ENCODE measurements around the gene GALNT17.

The GALNT17 gene

DNA sequence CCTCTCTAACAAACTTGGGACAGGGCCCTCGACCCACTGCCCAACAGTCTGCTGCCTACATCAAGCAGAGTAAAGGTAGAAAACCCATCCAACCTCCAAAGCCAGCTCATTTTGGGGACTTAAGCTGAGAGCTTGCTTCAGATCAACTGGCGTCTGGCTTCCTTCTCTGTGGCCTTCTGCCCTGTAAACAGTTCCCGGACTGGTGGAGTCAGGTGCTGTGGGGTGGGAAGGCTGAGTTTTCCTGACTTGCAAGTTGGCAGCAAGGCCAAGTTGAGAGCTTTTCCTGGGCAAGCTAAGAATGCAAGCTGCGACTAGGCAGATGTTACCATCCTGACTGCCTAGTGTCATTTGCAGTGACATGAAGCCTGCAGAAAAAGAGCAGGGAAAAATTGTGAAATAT lies 3.7 kb downstream of the GALNT17 start:
- no peak for TF ChIP-seq SUZ12 (IDR thresholded peaks at IDR 0.05; ENCODE audit: extremely low read depth, insufficient read depth, insufficient read length)
- no peak for TF ChIP-seq YY1 (IDR thresholded peaks at IDR 0.05; ENCODE audit: insufficient read depth, insufficient read length)
- TF ChIP-seq ZNF274 (IDR thresholded peaks at IDR 0.05; ENCODE audit: low read depth, low read length), result no peak
- Histone ChIP-seq H3K9ac (ENCODE audit: insufficient read length, low read depth) (no peak overlapping the region), H3K9me3 (ENCODE audit: insufficient read depth, low read length) (no peaks in the 10 kb centered on the region), H3K27me3 (ENCODE audit: insufficient read depth, insufficient read length) (peaks cover 14% of the 10 kb centered on the region), H3K36me3 (ENCODE audit: insufficient read depth, insufficient read length, low read length) (peaks cover 5% of the 10 kb centered on the region), H3K4me3 (ENCODE audit: insufficient read length, low read depth) (no peak overlapping the region), H3K4me1 (ENCODE audit: insufficient read depth, insufficient read length) (no peaks in the 10 kb centered on the region)
- DNase-seq (ENCODE audit: low read depth, low spot score), result no peak

DNA sequence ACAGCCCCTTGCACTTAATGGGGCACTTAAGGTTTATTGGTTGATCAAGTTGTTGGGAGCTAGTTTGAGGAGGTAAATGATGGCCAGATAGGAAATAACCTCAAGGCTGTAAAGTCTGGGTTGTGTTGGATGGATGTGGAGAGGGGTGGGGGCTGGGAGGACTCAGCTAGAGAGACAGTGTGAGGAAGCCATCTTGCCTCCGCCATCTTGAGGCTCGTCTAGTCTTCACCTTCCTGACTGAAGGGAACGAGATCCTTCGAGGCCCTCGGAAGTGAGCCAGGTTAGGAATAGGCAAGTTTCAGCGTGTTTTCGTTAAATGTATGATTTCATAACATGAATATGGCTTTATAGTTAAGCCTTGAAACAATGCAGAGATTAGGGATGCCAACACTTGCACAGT lies 5.5 kb downstream of the GALNT17 start:
- Histone ChIP-seq H3K4me3 (ENCODE audit: insufficient read length, low read depth) (no peak overlapping the region), H3K27me3 (ENCODE audit: insufficient read depth, insufficient read length) (peaks cover 11% of the 10 kb centered on the region), H3K4me1 (ENCODE audit: insufficient read depth, insufficient read length) (no peaks in the 10 kb centered on the region), H3K9me3 (ENCODE audit: insufficient read depth, low read length) (no peaks in the 10 kb centered on the region), H3K36me3 (ENCODE audit: insufficient read depth, insufficient read length, low read length) (peaks cover 5% of the 10 kb centered on the region), H3K9ac (ENCODE audit: insufficient read length, low read depth) (no peak overlapping the region)
- TF ChIP-seq SUZ12 (IDR thresholded peaks at IDR 0.05; ENCODE audit: extremely low read depth, insufficient read depth, insufficient read length), result no peak
- TF ChIP-seq ZNF274 (IDR thresholded peaks at IDR 0.05; ENCODE audit: low read depth, low read length), result no peak
- no peak for DNase-seq (ENCODE audit: low read depth, low spot score)

DNA sequence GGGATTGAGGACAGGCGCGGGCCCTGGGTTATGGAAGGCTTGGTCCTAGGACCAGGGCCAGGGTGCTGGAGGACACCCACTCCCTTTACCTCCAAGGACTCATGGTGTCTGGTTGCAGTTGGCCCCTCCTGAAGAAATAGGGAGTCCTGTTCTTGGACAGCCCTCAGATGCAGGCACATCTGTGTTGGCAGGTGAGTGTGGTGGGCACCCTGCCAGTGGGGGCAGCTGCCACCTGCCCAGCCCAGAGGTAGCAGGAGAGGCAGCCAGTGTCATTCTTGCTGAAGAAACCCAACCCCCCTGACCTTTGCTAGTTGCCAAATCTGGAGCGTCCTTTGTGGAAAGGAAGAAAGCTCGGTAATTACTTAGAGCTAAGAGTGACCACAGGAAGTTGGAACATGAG lies 8.3 kb downstream of the GALNT17 start:
- no peak for TF ChIP-seq ZNF274 (IDR thresholded peaks at IDR 0.05; ENCODE audit: low read depth, low read length)
- TF ChIP-seq YY1 (IDR thresholded peaks at IDR 0.05; ENCODE audit: insufficient read depth, insufficient read length), result no peak
- no peak for TF ChIP-seq SUZ12 (IDR thresholded peaks at IDR 0.05; ENCODE audit: extremely low read depth, insufficient read depth, insufficient read length)
- Histone ChIP-seq H3K4me3 (ENCODE audit: insufficient read length, low read depth) (no peak overlapping the region), H3K27me3 (ENCODE audit: insufficient read depth, insufficient read length) (no peaks in the 10 kb centered on the region), H3K9ac (ENCODE audit: insufficient read length, low read depth) (no peak overlapping the region), H3K4me1 (ENCODE audit: insufficient read depth, insufficient read length) (no peaks in the 10 kb centered on the region), H3K36me3 (ENCODE audit: insufficient read depth, insufficient read length, low read length) (peaks cover 4% of the 10 kb centered on the region), H3K9me3 (ENCODE audit: insufficient read depth, low read length) (no peaks in the 10 kb centered on the region)
- no peak for DNase-seq (ENCODE audit: low read depth, low spot score)

DNA sequence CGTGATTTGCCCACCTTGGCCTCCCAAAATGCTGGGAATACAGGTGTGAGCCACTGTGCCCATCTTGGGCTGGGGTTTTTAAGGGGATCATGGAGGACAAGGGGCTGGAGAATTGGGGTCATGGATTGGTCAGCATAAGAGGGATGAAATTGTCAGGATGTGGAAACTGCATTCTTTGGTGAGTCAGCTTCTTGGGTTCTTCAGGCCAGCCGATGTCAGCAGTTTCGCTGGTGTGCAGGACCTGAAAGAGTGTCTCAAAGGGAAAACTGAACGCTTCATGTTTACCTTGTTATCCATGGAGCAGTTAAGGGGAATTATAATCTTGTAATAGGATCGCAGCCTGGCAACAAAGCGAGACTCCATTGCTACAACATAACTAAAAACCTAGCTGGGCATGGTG lies 13.0 kb downstream of the GALNT17 start:
- no peaks in the 10 kb centered on the region for H3K36me3 ChIP-seq (ENCODE audit: insufficient read depth, insufficient read length, low read length)
- peaks cover 4% of the 10 kb centered on the region for H3K4me1 ChIP-seq (ENCODE audit: insufficient read depth, insufficient read length)
- H3K9ac ChIP-seq (ENCODE audit: insufficient read length, low read depth), result no peak overlapping the region
- no peak for DNase-seq (ENCODE audit: low read depth, low spot score)
- H3K27me3 ChIP-seq (ENCODE audit: insufficient read depth, insufficient read length), result no peaks in the 10 kb centered on the region
- H3K4me3 ChIP-seq (ENCODE audit: insufficient read length, low read depth), result no peak overlapping the region
- TF ChIP-seq YY1 (IDR thresholded peaks at IDR 0.05; ENCODE audit: insufficient read depth, insufficient read length) (no peak), ZNF274 (IDR thresholded peaks at IDR 0.05; ENCODE audit: low read depth, low read length) (no peak), SUZ12 (IDR thresholded peaks at IDR 0.05; ENCODE audit: extremely low read depth, insufficient read depth, insufficient read length) (no peak)
- H3K9me3 ChIP-seq (ENCODE audit: insufficient read depth, low read length), result no peaks in the 10 kb centered on the region

DNA sequence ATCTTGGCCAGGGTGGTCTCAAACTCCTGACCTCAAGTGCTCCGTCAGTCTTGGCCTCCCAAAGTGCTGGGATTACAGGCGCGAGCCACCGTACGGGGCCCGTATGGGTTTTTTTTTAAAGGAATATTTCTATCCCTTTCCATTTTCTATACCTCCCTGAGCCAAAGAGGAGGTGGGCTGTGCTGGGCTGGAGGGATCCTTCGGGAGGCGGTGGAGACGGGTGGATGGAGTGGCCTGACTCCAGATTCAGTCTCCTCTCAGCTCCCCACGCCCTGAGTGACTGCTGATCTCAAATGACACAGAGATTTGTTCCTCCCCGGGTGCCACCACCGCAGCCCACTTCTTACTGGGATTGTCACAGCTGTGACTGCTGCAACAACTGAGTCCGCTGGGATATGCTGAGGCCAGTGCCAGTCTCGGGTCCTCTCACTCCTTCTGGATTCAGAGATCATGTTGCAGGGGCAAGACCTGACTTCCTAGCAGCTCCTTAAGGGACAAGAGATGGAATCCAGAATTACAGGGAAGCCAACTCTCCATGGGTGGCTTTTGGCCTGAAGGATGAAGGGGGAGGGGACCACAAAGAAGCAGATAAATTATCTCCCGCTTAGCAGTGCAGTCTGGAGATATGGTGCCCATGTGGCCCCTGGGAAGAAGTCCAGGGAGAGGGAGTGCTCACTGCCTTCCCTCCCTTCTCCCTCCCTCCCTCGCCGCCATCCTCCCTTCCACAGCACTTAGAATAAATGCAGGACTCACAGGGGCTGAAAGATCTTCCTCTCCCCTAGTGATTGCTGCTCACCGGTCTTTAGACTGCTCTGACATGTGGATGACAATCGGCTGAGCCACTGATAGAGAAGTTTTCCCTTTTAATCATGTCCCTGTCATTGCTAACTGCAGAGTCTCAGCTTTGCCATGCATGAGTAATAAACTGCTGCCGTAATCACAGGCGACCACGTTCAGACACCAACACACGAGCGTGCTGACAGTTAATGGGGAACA lies 14.3 kb downstream of the GALNT17 start:
- no peaks in the 10 kb centered on the region for H3K27me3 ChIP-seq (ENCODE audit: insufficient read depth, insufficient read length)
- H3K4me1 ChIP-seq (ENCODE audit: insufficient read depth, insufficient read length), result peaks cover 7% of the 10 kb centered on the region
- no peak overlapping the region for H3K4me3 ChIP-seq (ENCODE audit: insufficient read length, low read depth)
- no peaks in the 10 kb centered on the region for H3K36me3 ChIP-seq (ENCODE audit: insufficient read depth, insufficient read length, low read length)
- H3K9me3 ChIP-seq (ENCODE audit: insufficient read depth, low read length), result no peaks in the 10 kb centered on the region
- H3K9ac ChIP-seq (ENCODE audit: insufficient read length, low read depth), result no peak overlapping the region
- no peak for DNase-seq (ENCODE audit: low read depth, low spot score)
- TF ChIP-seq YY1 (IDR thresholded peaks at IDR 0.05; ENCODE audit: insufficient read depth, insufficient read length) (no peak), SUZ12 (IDR thresholded peaks at IDR 0.05; ENCODE audit: extremely low read depth, insufficient read depth, insufficient read length) (no peak), ZNF274 (IDR thresholded peaks at IDR 0.05; ENCODE audit: low read depth, low read length) (no peak)

- Histone ChIP-seq H3K36me3 (ENCODE audit: insufficient read depth, insufficient read length, low read length) (no peaks in the 10 kb centered on the region), H3K9me3 (ENCODE audit: insufficient read depth, low read length) (no peaks in the 10 kb centered on the region), H3K4me1 (ENCODE audit: insufficient read depth, insufficient read length) (peaks cover 7% of the 10 kb centered on the region), H3K4me3 (ENCODE audit: insufficient read length, low read depth) (no peak overlapping the region), H3K9ac (ENCODE audit: insufficient read length, low read depth) (no peak overlapping the region), H3K27me3 (ENCODE audit: insufficient read depth, insufficient read length) (no peaks in the 10 kb centered on the region)
- DNase-seq (ENCODE audit: low read depth, low spot score), result no peak
- TF ChIP-seq ZNF274 (IDR thresholded peaks at IDR 0.05; ENCODE audit: low read depth, low read length) (no peak), SUZ12 (IDR thresholded peaks at IDR 0.05; ENCODE audit: extremely low read depth, insufficient read depth, insufficient read length) (no peak), YY1 (IDR thresholded peaks at IDR 0.05; ENCODE audit: insufficient read depth, insufficient read length) (no peak)
Measured at GRCh38 chr7:71148098-71148497, 16.2 kb downstream of the GALNT17 start.

GRCh38 chr7:71155236-71155635 lies 23.3 kb downstream of the GALNT17 start:
- TF ChIP-seq SUZ12 (IDR thresholded peaks at IDR 0.05; ENCODE audit: extremely low read depth, insufficient read depth, insufficient read length), result no peak
- no peak for DNase-seq (ENCODE audit: low read depth, low spot score)
- peaks cover under 1% of the 10 kb centered on the region for H3K4me1 ChIP-seq (ENCODE audit: insufficient read depth, insufficient read length)
- no peaks in the 10 kb centered on the region for H3K27me3 ChIP-seq (ENCODE audit: insufficient read depth, insufficient read length)
- no peak overlapping the region for H3K9ac ChIP-seq (ENCODE audit: insufficient read length, low read depth)
- H3K4me3 ChIP-seq (ENCODE audit: insufficient read length, low read depth), result no peak overlapping the region
- no peaks in the 10 kb centered on the region for H3K9me3 ChIP-seq (ENCODE audit: insufficient read depth, low read length)
- no peaks in the 10 kb centered on the region for H3K36me3 ChIP-seq (ENCODE audit: insufficient read depth, insufficient read length, low read length)
